Lower leg skin (tissue), 4 donors: Measurements from ENCODE around the gene NR3C2. TPM values are rescaled to one million over a fixed set of nuclear protein-coding genes. Genes with fewer than 3 reads are reported as not detected.

Experiments used
- DNase-seq, 2 donors: peaks; one replicate each; pipeline ENCODE4 v3.0.0-alpha.2; 2019; ENCODE audit warnings: low spot score in 2 of 2
- H3K4me3 ChIP-seq: fragments of 200-600 bp; sonication (generic); 2 replicates; pipeline ENCODE4 v1.5.1; 2017; ENCODE audit warnings: mild to moderate bottlenecking, low read depth; ENCODE audit not compliant: poor library complexity, severe bottlenecking
- POLR2A ChIP-seq, 2 donors: fragments of 450-650 bp; IDR thresholded peaks; one replicate each; pipeline ENCODE4 v1.6.1; 2016 to 2017; ENCODE audit warnings: antibody characterized with exemption in 2 of 2, mild to moderate bottlenecking in 1 of 2, moderate library complexity in 1 of 2
- WGBS, 2 donors: methylation state at CpG; one replicate each; pipeline ENCODE4 v1.1.5; 2018; 5-methylcytosine and 5-hydroxymethylcytosine counted together
- intact Hi-C: fragments of 100-400 bp; cut with DNase I; formaldehyde crosslinking; loops from one replicate; pipeline ENCODE4 v1.15.0; 2023; ENCODE audit warnings: low total_unique reads
- total RNA-seq, 4 donors: library from RNA; depleted of rRNA; stranded (reverse); fragments of >200 nt; gene quantifications; one replicate each; pipeline ENCODE4 v1.1.0, GENCODE V29; 2016
- TF ChIP-seq, protein P1 (sequence below), 3 donors: fragments of 450-650 bp; IDR thresholded peaks; one replicate each; pipeline ENCODE4 v1.5.1; 2016; ENCODE audit warnings: antibody characterized with exemption in 3 of 3, mild to moderate bottlenecking in 3 of 3, moderate library complexity in 2 of 3

Gene NR3C2
- total RNA-seq, 4 donors from 2014 or later, result 9.7 to 21.3 (median 10.6) TPM

DNA sequence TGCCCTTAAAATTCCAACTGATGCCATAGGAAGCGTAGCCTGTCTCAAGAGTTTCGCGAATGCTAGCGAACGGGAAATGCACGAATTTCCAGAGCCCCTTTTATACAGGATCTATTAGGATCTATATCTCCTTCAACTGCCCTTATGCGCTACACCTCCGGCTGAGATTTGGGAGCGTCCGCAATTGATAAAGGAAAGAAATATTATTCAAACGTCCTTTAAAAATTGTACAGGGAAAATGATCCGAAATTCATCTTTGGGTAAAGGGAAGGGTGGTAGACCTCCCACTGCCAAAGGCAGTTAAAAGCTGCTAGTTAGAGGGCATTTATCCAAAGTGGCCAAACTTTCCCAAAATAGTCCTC, 609 bp downstream of the NR3C2 start:
- DNase-seq, result no peak
- intact Hi-C loops, result no loop called here
- H3K4me3 ChIP-seq, result peak overlapping the region; percentile 67
- TF ChIP-seq POLR2A (IDR thresholded peaks at IDR 0.05), result no peak
- TF ChIP-seq, protein P1, sequence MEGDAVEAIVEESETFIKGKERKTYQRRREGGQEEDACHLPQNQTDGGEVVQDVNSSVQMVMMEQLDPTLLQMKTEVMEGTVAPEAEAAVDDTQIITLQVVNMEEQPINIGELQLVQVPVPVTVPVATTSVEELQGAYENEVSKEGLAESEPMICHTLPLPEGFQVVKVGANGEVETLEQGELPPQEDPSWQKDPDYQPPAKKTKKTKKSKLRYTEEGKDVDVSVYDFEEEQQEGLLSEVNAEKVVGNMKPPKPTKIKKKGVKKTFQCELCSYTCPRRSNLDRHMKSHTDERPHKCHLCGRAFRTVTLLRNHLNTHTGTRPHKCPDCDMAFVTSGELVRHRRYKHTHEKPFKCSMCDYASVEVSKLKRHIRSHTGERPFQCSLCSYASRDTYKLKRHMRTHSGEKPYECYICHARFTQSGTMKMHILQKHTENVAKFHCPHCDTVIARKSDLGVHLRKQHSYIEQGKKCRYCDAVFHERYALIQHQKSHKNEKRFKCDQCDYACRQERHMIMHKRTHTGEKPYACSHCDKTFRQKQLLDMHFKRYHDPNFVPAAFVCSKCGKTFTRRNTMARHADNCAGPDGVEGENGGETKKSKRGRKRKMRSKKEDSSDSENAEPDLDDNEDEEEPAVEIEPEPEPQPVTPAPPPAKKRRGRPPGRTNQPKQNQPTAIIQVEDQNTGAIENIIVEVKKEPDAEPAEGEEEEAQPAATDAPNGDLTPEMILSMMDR (IDR thresholded peaks at IDR 0.05), result no peak
- WGBS, 2 donors, result 1 to 2% methylated on average over 12 of the region's 12 CpGs

DNA sequence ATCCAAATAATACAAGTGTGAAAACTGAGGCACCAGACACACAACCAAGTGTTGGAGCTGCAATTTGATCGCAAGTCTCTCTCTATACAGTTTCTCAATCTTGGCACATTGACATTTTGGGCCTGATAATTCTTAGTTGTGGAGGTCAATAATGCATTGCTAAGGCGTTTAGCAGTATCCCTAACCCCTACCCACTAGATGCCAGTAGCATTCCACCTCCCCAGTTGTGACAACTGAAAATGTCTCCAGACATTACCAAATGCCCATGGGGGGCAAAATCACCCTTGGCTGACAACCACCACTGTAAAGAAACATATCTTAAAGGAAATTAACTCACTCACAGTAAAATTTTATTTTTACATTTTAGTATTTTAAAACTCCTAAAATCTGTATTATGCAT, 4.2 kb downstream of the NR3C2 start:
- DNase-seq, result no peak
- no peak overlapping the region for H3K4me3 ChIP-seq
- TF ChIP-seq, protein P1 (IDR thresholded peaks at IDR 0.05), result no peak
- TF ChIP-seq POLR2A (IDR thresholded peaks at IDR 0.05), result no peak
- intact Hi-C loops, result no loop called here
- 89 to 94% methylated on average over 2 of the region's 2 CpGs for WGBS, 2 donors

DNA sequence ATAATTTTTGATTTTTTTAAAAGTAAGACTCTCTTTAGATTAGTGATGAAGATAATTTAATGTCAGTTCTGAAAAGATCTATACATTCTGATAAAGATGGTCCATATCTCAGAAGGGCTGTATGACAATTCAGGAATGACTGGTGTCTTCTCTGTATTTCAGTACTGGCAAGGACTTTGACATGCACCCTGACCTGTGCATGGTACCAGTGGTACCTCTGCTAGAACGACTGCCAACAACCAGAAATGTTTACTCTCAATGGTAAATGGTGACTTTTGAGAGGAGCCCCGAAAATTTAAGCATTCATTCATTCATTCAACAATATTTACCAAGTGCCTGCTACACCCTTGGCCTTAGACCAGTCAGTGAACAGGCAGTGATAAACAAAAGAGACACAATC, 4.8 kb downstream of the NR3C2 start:
- intact Hi-C loops, result no loop called here
- no peak for DNase-seq
- no peak overlapping the region for H3K4me3 ChIP-seq
- 83 to 84% methylated on average over 2 of the region's 2 CpGs for WGBS, 2 donors
- TF ChIP-seq, protein P1 (IDR thresholded peaks at IDR 0.05), result no peak
- TF ChIP-seq POLR2A (IDR thresholded peaks at IDR 0.05), result no peak

DNA sequence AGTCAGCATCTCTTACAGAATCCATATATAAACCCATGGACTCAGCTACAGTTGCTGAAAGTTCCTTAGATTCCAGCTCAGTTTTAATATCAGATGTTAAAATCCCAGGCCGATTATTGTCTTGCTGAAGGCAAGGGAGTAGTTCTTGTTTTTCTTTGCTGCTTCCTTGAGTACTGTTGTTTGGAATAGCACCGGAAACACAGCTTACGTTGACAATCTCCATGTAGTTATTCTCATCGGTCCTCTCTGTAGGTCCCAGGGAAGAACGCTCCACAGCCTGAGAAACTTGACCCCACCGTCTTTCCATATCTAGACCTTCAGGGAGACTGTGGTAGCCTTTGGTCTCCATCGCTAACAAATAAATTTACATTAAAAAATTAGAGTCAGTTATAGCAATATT, 5.7 kb downstream of the NR3C2 start:
- 76 to 84% methylated on average over 7 of the region's 7 CpGs for WGBS, 2 donors
- DNase-seq, result no peak
- H3K4me3 ChIP-seq, result no peak overlapping the region
- TF ChIP-seq POLR2A (IDR thresholded peaks at IDR 0.05), result no peak
- TF ChIP-seq, protein P1 (IDR thresholded peaks at IDR 0.05), result no peak
- intact Hi-C loops, result no loop called here

DNA sequence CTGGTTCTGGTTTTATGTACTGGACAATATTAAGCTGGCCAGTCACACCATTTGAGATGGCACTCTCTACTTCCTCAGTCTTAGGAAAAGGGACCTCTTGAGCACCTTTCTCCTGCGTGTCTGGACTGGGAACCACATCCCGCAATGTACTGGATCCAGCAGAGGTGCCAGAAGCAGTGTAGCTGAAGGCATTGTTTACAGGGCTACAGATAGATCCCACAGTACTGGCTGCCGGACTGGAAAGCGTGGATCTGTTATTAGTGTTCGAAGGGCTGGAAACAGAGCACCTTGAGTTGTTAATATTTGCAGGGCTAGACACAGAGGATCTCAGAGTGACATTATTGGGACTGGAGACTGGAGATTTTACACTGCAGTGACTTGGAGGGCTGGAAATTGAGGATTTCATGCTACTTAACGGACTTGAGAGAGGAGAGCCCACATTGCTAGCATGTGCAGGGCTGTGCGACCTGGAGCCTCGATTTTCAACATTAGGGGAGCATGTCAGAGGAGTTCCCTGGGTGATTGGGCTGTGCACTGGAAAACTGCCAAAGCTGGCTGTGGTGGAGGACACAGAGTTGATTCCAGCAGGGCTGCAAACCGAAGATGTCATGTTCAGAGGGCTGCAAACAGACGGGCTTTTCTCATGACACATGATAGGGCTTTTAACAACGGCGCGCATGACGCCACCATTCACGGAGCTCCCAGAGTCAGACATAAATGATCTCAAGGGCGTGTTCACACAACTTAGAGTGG, 6.4 kb downstream of the NR3C2 start:
- TF ChIP-seq, protein P1 (IDR thresholded peaks at IDR 0.05), result no peak
- TF ChIP-seq POLR2A (IDR thresholded peaks at IDR 0.05), result no peak
- no peak overlapping the region for H3K4me3 ChIP-seq
- 83 to 90% methylated on average over 16 of the region's 16 CpGs for WGBS, 2 donors
- intact Hi-C loops, result no loop called here
- DNase-seq, result no peak
